Endothelial cell of umbilical vein (primary cell): ENCODE data around the gene FAAP100. TPM values are rescaled to one million over a fixed set of nuclear protein-coding genes. Genes with fewer than 3 reads are reported as not detected.

ENCODE experiments used
- BruUV-seq: library from RNA; stranded (reverse); fragments of 400-500 nt; replicated peaks from 2 replicates; lab custom pipeline; 2021; lab: Mats Ljungman, UMichigan
- CTCF ChIA-PET: fragments of 300-600, 350-600 bp; sonication (Branson Sonifier 250); formaldehyde crosslinking; loops from one replicate; lab custom pipeline; 2021; ENCODE audit warnings: antibody characterized with exemption, inconsistent platforms; lab: Charles Lee
- POLR2A ChIA-PET: fragments of 300-600, 350-600 bp; sonication (Branson Sonifier 250); formaldehyde crosslinking; loops from one replicate; lab custom pipeline; 2021; ENCODE audit warnings: antibody characterized with exemption, inconsistent platforms; lab: Charles Lee
- DNase-seq: peaks from one replicate; pipeline ENCODE4 v3.0.0-alpha.2; 2011; ENCODE audit warnings: low read depth, low spot score
- FAIRE-seq: peaks from 2 replicates; lab custom pipeline; 2011; peaks lifted over from hg19 to GRCh38; lab: Jason Lieb, UNC
- H2AFZ ChIP-seq: 2 replicates; pipeline ENCODE4 v1.6.0; 2012; ENCODE audit warnings: low read depth, low read length, control low read depth, inconsistent platforms
- H3K27ac ChIP-seq: 2 replicates; pipeline ENCODE4 v1.5.1; 2011; ENCODE audit warnings: low read depth, mild to moderate bottlenecking, control low read depth, low read length, moderate library complexity; ENCODE audit not compliant: insufficient read depth
- H3K27me3 ChIP-seq, 2 experiments: 2 replicates each; pipeline versions ENCODE4 v1.6.0 to v1.6.1; 2011; ENCODE audit warnings: low read length in 2 of 2, mixed read lengths in 1 of 2; ENCODE audit not compliant: control insufficient read depth in 2 of 2, insufficient read depth in 2 of 2
- H3K36me3 ChIP-seq, 2 experiments: 2 replicates in 1 of 2; 3 replicates in 1 of 2; pipeline ENCODE4 v1.5.1; 2011; ENCODE audit warnings: low read length in 2 of 2, mild to moderate bottlenecking in 1 of 2, moderate library complexity in 1 of 2; ENCODE audit not compliant: control insufficient read depth in 2 of 2, insufficient read depth in 2 of 2; ENCODE audit errors: extremely low read depth in 1 of 2
- H3K4me1 ChIP-seq: 3 replicates; pipeline ENCODE4 v1.5.1; 2011; ENCODE audit warnings: mild to moderate bottlenecking, low read length; ENCODE audit not compliant: control insufficient read depth, insufficient read depth; ENCODE audit errors: extremely low read depth
- H3K4me2 ChIP-seq: 2 replicates; pipeline ENCODE4 v1.6.1; 2011; ENCODE audit warnings: low read length, control low read depth, mixed read lengths; ENCODE audit not compliant: insufficient read depth
- H3K4me3 ChIP-seq, 3 experiments: fragments of 200-600 bp in 1 of 3; sonication (generic), shearing (Covaris generic) in 1 of 3; replicated peaks in 1 of 3; 2 replicates each; pipeline ENCODE4 v1.5.1; 2011 to 2016; ENCODE audit warnings: control low read depth in 3 of 3, low read length in 3 of 3, mild to moderate bottlenecking in 2 of 3, inconsistent platforms in 1 of 3, low read depth in 1 of 3, moderate library complexity in 1 of 3; ENCODE audit not compliant: insufficient read depth in 1 of 3
- H3K79me2 ChIP-seq: 2 replicates; pipeline ENCODE4 v1.6.0; 2012; ENCODE audit warnings: low read length, inconsistent platforms; ENCODE audit not compliant: control insufficient read depth, insufficient read depth
- H3K9ac ChIP-seq: replicated peaks from 2 replicates; pipeline ENCODE3; 2011; ENCODE audit warnings: low read length, control low read depth; ENCODE audit not compliant: insufficient read depth; ENCODE audit errors: extremely low read depth
- H3K9me1 ChIP-seq: replicated peaks from 3 replicates; pipeline ENCODE4 v1.6.0; 2011; ENCODE audit warnings: mild to moderate bottlenecking, low read length; ENCODE audit not compliant: control insufficient read depth, insufficient read depth; ENCODE audit errors: extremely low read depth
- H3K9me3 ChIP-seq: replicated peaks from 2 replicates; pipeline ENCODE4 v1.5.1; 2012; ENCODE audit warnings: low read length, inconsistent platforms; ENCODE audit not compliant: control insufficient read depth, insufficient read depth
- H4K20me1 ChIP-seq: replicated peaks from 2 replicates; pipeline ENCODE3; 2011; ENCODE audit warnings: mild to moderate bottlenecking, low read length; ENCODE audit not compliant: control insufficient read depth, insufficient read depth; ENCODE audit errors: extremely low read depth
- EZH2 ChIP-seq: IDR thresholded peaks from 2 replicates; pipeline ENCODE4 v1.6.1; 2012; ENCODE audit warnings: borderline replicate concordance, low read depth, mild to moderate bottlenecking, moderate library complexity, low read length, inconsistent platforms; ENCODE audit not compliant: severe bottlenecking
- FOS ChIP-seq: IDR thresholded peaks from 2 replicates; pipeline ENCODE4 v1.6.1; 2011; ENCODE audit warnings: mild to moderate bottlenecking, low read length, moderate library complexity, borderline replicate concordance; ENCODE audit not compliant: insufficient read depth
- GATA2 ChIP-seq: IDR thresholded peaks from 2 replicates; pipeline ENCODE4 v1.7.0; 2011; ENCODE audit warnings: low read depth, mild to moderate bottlenecking, moderate library complexity, mixed read lengths, low read length; ENCODE audit not compliant: insufficient read length, insufficient read depth
- JUN ChIP-seq: IDR thresholded peaks from 2 replicates; pipeline ENCODE4 v1.6.1; 2011; ENCODE audit warnings: borderline replicate concordance, low read depth; ENCODE audit not compliant: insufficient read length, insufficient read depth
- MYC ChIP-seq: IDR thresholded peaks from one replicate; pipeline ENCODE4 v1.6.1; 2011; ENCODE audit warnings: mild to moderate bottlenecking, low read depth, low read length
- POLR2A ChIP-seq: IDR thresholded peaks from 2 replicates; pipeline ENCODE4 v1.6.1; 2012; ENCODE audit warnings: low read depth, mild to moderate bottlenecking, control low read depth, low read length
- POLR2AphosphoS5 ChIP-seq: IDR thresholded peaks from 2 replicates; pipeline ENCODE4 v1.6.1; 2012; ENCODE audit warnings: low read depth, mild to moderate bottlenecking, control low read depth, low read length, moderate library complexity; ENCODE audit not compliant: insufficient read depth
- dilution Hi-C: fragments of 300-500 bp; cut with MboI; formaldehyde crosslinking; loops from one replicate; pipeline ENCODE4 v1.15.0; 2019; ENCODE audit warnings: low sequenced_read_pairs; ENCODE audit not compliant: extremely low pct_ligation_motif_present
- intact Hi-C: fragments of 100-400 bp; cut with micrococcal nuclease; formaldehyde crosslinking; loops from one replicate; pipeline ENCODE4 v1.10.0; 2022
- polyA plus RNA-seq, 4 experiments: library from polyadenylated mRNA; depleted of rRNA in 3 of 4; stranded (reverse) in 3 of 4; unstranded in 1 of 4; fragments of >200 nt; gene quantifications; 2 replicates each; pipeline versions ENCODE4 v1.2.1 to v1.2.3, GENCODE V29; 2011 to 2012; ENCODE audit warnings: missing spikeins in 1 of 4
- total RNA-seq: library from RNA; stranded (reverse); gene quantifications from 2 replicates; pipeline ENCODE4 v1.2.3, GENCODE V29; 2021
- TF ChIP-seq, protein P1 (sequence below), 2 donors: IDR thresholded peaks; 1 replicate in 1 of 2; 2 replicates in 1 of 2; pipeline ENCODE4 v1.5.1; 2011; ENCODE audit warnings: low read length in 2 of 2, mild to moderate bottlenecking in 2 of 2, moderate library complexity in 2 of 2, control low read depth in 1 of 2, inconsistent platforms in 1 of 2, low read depth in 1 of 2; ENCODE audit not compliant: insufficient read depth in 1 of 2; ENCODE audit errors: extremely low read depth in 1 of 2
- TF ChIP-seq, protein P2 (sequence below): IDR thresholded peaks from 2 replicates; pipeline ENCODE4 v1.6.1; 2011; ENCODE audit not compliant: insufficient read depth, insufficient read length

Gene FAAP100
- total and polyA plus RNA-seq, 2 donors (not counting 3 experiments of a cell fraction or from before 2014, with no cell fraction given) = 35.4 to 54.3 TPM

DNA sequence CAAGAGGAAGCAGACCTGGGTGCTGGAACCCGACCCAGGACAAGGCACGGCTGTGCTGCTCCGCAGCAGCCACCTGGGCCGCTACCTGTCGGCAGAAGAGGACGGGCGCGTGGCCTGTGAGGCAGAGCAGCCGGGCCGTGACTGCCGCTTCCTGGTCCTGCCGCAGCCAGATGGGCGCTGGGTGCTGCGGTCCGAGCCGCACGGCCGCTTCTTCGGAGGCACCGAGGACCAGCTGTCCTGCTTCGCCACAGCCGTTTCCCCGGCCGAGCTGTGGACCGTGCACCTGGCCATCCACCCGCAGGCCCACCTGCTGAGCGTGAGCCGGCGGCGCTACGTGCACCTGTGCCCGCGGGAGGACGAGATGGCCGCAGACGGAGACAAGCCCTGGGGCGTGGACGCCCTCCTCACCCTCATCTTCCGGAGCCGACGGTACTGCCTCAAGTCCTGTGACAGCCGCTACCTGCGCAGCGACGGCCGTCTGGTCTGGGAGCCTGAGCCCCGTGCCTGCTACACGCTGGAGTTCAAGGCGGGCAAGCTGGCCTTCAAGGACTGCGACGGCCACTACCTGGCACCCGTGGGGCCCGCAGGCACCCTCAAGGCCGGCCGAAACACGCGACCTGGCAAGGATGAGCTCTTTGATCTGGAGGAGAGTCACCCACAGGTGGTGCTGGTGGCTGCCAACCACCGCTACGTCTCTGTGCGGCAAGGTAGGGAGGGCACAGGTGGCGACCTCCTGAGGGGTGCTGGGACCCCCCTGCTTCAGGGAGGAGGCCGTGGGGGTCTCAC lies 23.3 kb downstream of the FAAP100 start:
- Histone ChIP-seq H3K9me3 (no peaks in the 10 kb centered on the region), H3K27me3 (no peaks in the 10 kb centered on the region), H2AFZ (no peak overlapping the region), H3K4me3 (no peak overlapping the region), H3K4me2 (no peak overlapping the region), H3K9me1 (no peaks in the 10 kb centered on the region), H4K20me1 (no peaks in the 10 kb centered on the region), H3K36me3 (no peaks in the 10 kb centered on the region), H3K9ac (no peak overlapping the region), H3K27ac (no peak overlapping the region), H3K79me2 (no peaks in the 10 kb centered on the region), H3K4me1 (no peaks in the 10 kb centered on the region)
- no peak for FAIRE-seq
- no peak for DNase-seq
- BruUV-seq = no TSS peak
- intact Hi-C loops (no loop called here), dilution Hi-C loops (no loop called here)
- TF ChIP-seq, protein P1, sequence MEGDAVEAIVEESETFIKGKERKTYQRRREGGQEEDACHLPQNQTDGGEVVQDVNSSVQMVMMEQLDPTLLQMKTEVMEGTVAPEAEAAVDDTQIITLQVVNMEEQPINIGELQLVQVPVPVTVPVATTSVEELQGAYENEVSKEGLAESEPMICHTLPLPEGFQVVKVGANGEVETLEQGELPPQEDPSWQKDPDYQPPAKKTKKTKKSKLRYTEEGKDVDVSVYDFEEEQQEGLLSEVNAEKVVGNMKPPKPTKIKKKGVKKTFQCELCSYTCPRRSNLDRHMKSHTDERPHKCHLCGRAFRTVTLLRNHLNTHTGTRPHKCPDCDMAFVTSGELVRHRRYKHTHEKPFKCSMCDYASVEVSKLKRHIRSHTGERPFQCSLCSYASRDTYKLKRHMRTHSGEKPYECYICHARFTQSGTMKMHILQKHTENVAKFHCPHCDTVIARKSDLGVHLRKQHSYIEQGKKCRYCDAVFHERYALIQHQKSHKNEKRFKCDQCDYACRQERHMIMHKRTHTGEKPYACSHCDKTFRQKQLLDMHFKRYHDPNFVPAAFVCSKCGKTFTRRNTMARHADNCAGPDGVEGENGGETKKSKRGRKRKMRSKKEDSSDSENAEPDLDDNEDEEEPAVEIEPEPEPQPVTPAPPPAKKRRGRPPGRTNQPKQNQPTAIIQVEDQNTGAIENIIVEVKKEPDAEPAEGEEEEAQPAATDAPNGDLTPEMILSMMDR (IDR thresholded peaks at IDR 0.05; ENCODE audit: extremely low read depth in 1 of 2, insufficient read depth in 1 of 2, low read depth in 1 of 2, low read length in 2 of 2) = no peak
- CTCF ChIA-PET = interaction anchor here (1.8 kb wide), 1 partner anchor 72 kb away, joined by 7 read pairs; no protein-coding TSS in a partner anchor
- POLR2A ChIA-PET = no interaction called here

DNA sequence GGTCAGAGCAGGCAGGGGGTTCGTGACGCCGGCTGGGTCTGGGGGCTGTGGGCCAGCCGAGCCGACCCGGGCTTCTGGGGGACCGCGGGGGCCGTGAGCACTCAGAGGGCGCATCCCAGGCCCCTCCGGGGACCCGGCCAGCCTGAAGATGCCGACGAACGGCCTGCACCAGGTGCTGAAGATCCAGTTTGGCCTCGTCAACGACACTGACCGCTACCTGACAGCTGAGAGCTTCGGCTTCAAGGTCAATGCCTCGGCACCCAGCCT lies 23.8 kb downstream of the FAAP100 start:
- no peak overlapping the region for H3K9ac ChIP-seq
- no peak overlapping the region for H3K27ac ChIP-seq
- CTCF ChIA-PET = interaction anchor here (1.1 to 1.8 kb wide), 2 partner anchors 9 to 73 kb away, joined by 3 to 7 read pairs; no protein-coding TSS in a partner anchor
- no peaks in the 10 kb centered on the region for H3K9me3 ChIP-seq
- no peak overlapping the region for H3K4me3 ChIP-seq
- no peak overlapping the region for H3K4me2 ChIP-seq
- H3K79me2 ChIP-seq = no peaks in the 10 kb centered on the region
- FAIRE-seq (no peak), DNase-seq (no peak)
- BruUV-seq = no TSS peak
- no peaks in the 10 kb centered on the region for H3K4me1 ChIP-seq
- POLR2A ChIA-PET = no interaction called here
- H3K36me3 ChIP-seq = no peaks in the 10 kb centered on the region
- dilution Hi-C loops = no loop called here
- no peaks in the 10 kb centered on the region for H4K20me1 ChIP-seq
- TF ChIP-seq, protein P2, sequence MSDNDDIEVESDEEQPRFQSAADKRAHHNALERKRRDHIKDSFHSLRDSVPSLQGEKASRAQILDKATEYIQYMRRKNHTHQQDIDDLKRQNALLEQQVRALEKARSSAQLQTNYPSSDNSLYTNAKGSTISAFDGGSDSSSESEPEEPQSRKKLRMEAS = no peak
- TF ChIP-seq EZH2 (no peak), POLR2AphosphoS5 (no peak), FOS (no peak), JUN (no peak), MYC (no peak), POLR2A (no peak), GATA2 (no peak)
- TF ChIP-seq, protein P1 (IDR thresholded peaks at IDR 0.05; ENCODE audit: extremely low read depth in 1 of 2, insufficient read depth in 1 of 2, low read depth in 1 of 2, low read length in 2 of 2) = no peak
- H2AFZ ChIP-seq = no peak overlapping the region
- H3K9me1 ChIP-seq = no peaks in the 10 kb centered on the region
- intact Hi-C loops = no loop called here
- H3K27me3 ChIP-seq = no peaks in the 10 kb centered on the region
